Cardiac muscle cell (in vitro differentiated cells and primary cell): ENCODE results near the gene ACTL10. TPM values are rescaled to one million over a fixed set of nuclear protein-coding genes. Genes with fewer than 3 reads are reported as not detected.

Experiments
- DNase-seq, 2 donors: peaks; one replicate each; pipeline versions ENCODE4 v3.0.0 to v3.0.0-alpha.2; 2010 to 2017; ENCODE audit warnings: low read depth in 1 of 2, low spot score in 1 of 2
- H3K27ac ChIP-seq: fragments of 200-600 bp; sonication (generic); 2 replicates; pipeline ENCODE4 v1.5.1; 2016
- H3K27me3 ChIP-seq: fragments of 200-600 bp; sonication (generic); 2 replicates; pipeline ENCODE4 v1.6.0; 2016; ENCODE audit warnings: control low read depth
- H3K36me3 ChIP-seq: fragments of 200-600 bp; sonication (generic); 2 replicates; pipeline ENCODE4 v1.5.1; 2016; ENCODE audit warnings: control low read depth
- H3K4me1 ChIP-seq: fragments of 200-600 bp; sonication (generic); 2 replicates; pipeline ENCODE4 v1.8.1; 2017; ENCODE audit warnings: low read depth, mild to moderate bottlenecking, mixed run types
- H3K4me3 ChIP-seq: fragments of 200-600 bp; sonication (generic); 2 replicates; pipeline ENCODE4 v1.5.1; 2016; ENCODE audit warnings: mild to moderate bottlenecking
- H3K9me3 ChIP-seq: fragments of 200-600 bp; sonication (generic); 2 replicates; pipeline ENCODE4 v1.5.1; 2017; ENCODE audit warnings: low read depth, mild to moderate bottlenecking, control low read depth
- polyA plus RNA-seq: library from polyadenylated mRNA; unstranded; fragments of >200 nt; fragmentation: Nextera tagmentation; extraction: Ambion mirVana; gene quantifications from 2 replicates; pipeline ENCODE4 v1.2.1, GENCODE V29; 2016
- total RNA-seq: library from RNA; depleted of rRNA; stranded (reverse); fragments of >200 nt; gene quantifications from 2 replicates; pipeline ENCODE4 v1.2.3, GENCODE V29; 2016
- TF ChIP-seq, protein P1 (sequence below): IDR thresholded peaks from 2 replicates; pipeline ENCODE4 v1.5.1; 2012; ENCODE audit warnings: low read depth, mild to moderate bottlenecking, low read length

Gene ACTL10
- total and polyA plus RNA-seq, 2 experiments from 2014 or later: 1.3 to 1.5 TPM

DNA sequence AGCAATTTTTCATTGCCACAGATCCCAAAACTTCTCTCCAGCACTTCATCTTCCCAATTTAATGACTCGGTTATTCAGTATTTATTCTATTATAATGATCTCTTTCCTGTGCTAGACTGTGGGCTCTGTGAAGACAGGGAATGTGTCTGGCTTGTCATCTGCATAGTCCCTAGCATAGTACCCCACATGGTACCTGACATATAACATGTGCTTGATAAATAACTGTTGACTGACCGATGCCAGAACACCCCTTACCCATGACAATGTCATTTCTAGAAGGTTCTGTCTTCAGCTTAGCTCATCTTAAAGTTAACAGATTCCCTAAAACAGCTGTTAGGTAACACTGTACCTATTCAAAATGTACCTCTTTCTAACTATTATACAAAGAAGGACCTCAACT lies 49.8 kb downstream of the ACTL10 start:
- H3K27me3 ChIP-seq: no peaks in the 10 kb centered on the region
- H3K4me3 ChIP-seq: no peak overlapping the region
- no peaks in the 10 kb centered on the region for H3K9me3 ChIP-seq
- H3K36me3 ChIP-seq: no peaks in the 10 kb centered on the region
- TF ChIP-seq, protein P1, sequence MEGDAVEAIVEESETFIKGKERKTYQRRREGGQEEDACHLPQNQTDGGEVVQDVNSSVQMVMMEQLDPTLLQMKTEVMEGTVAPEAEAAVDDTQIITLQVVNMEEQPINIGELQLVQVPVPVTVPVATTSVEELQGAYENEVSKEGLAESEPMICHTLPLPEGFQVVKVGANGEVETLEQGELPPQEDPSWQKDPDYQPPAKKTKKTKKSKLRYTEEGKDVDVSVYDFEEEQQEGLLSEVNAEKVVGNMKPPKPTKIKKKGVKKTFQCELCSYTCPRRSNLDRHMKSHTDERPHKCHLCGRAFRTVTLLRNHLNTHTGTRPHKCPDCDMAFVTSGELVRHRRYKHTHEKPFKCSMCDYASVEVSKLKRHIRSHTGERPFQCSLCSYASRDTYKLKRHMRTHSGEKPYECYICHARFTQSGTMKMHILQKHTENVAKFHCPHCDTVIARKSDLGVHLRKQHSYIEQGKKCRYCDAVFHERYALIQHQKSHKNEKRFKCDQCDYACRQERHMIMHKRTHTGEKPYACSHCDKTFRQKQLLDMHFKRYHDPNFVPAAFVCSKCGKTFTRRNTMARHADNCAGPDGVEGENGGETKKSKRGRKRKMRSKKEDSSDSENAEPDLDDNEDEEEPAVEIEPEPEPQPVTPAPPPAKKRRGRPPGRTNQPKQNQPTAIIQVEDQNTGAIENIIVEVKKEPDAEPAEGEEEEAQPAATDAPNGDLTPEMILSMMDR: no peak
- DNase-seq: no peak
- no peak overlapping the region for H3K27ac ChIP-seq
- no peaks in the 10 kb centered on the region for H3K4me1 ChIP-seq

Other genes starting within 250 kb of the ACTL10 start
- gene SNTA1, start 223.2 kb upstream of the ACTL10 start, total RNA-seq: 408 and 409 TPM in 2 replicates
- gene SNTA1, start 223.2 kb upstream of the ACTL10 start, polyA plus RNA-seq: 329 and 393 TPM in 2 replicates
- gene CBFA2T2, start 176.8 kb upstream of the ACTL10 start, total RNA-seq: 28.1 and 53.1 TPM in 2 replicates
- 36.7 and 57.0 TPM in 2 replicates for gene CBFA2T2, start 176.8 kb upstream of the ACTL10 start, polyA plus RNA-seq
- gene C20orf144, start 4.6 kb upstream of the ACTL10 start, total RNA-seq: 0.21 TPM in 1 of 2 replicates, not detected in the other
- 1.4 and 1.9 TPM in 2 replicates for gene C20orf144, start 4.6 kb upstream of the ACTL10 start, polyA plus RNA-seq
- 185 and 187 TPM in 2 replicates for gene NECAB3, start 7.5 kb downstream of the ACTL10 start, total RNA-seq
- 93.1 and 98.5 TPM in 2 replicates for gene NECAB3, start 7.5 kb downstream of the ACTL10 start, polyA plus RNA-seq
- gene E2F1, start 19.4 kb downstream of the ACTL10 start, total RNA-seq: 21.2 and 34.6 TPM in 2 replicates
- 26.7 and 61.4 TPM in 2 replicates for gene E2F1, start 19.4 kb downstream of the ACTL10 start, polyA plus RNA-seq
- gene PXMP4, start 53.4 kb downstream of the ACTL10 start, total RNA-seq: 9.2 and 9.9 TPM in 2 replicates
- gene PXMP4, start 53.4 kb downstream of the ACTL10 start, polyA plus RNA-seq: 13.8 and 14.9 TPM in 2 replicates
- 2.7 and 3.8 TPM in 2 replicates for gene ZNF341, start 65.1 kb downstream of the ACTL10 start, total RNA-seq
- gene ZNF341, start 65.1 kb downstream of the ACTL10 start, polyA plus RNA-seq: 1.7 and 3.1 TPM in 2 replicates
- gene CHMP4B, start 144.4 kb downstream of the ACTL10 start, total RNA-seq: 106 and 110 TPM in 2 replicates
- 4.6 and 6.8 TPM in 2 replicates for gene CHMP4B, start 144.4 kb downstream of the ACTL10 start, polyA plus RNA-seq